NOMO-1 treated with DMSO at 0.1 percent for 48 hours (cell line): ENCODE results near the gene GHRL.

ENCODE experiments used
- DNase-seq: peaks from one replicate; lab custom pipeline; 2025; ENCODE audit not compliant: unreplicated experiment; lab: John Stamatoyannopoulos, UW

The GHRL gene

GRCh38 chr3:10245081-10245712, 47.5 kb downstream of the GHRL start:
- DNase-seq, result no peak

GRCh38 chr3:10244009-10244408, 48.7 kb downstream of the GHRL start:
- no peak for DNase-seq

- no peak for DNase-seq
Measured at GRCh38 chr3:10242182-10243065, 50.3 kb downstream of the GHRL start.

GRCh38 chr3:10240799-10241198, 51.9 kb downstream of the GHRL start:
- DNase-seq, result no peak

GRCh38 chr3:10238345-10239183, 54.2 kb downstream of the GHRL start:
- no peak for DNase-seq
